Ramos (cell line): ENCODE measurements around the gene AGPAT2.

Source experiments
- in situ Hi-C: fragments of 300-500 bp; cut with MboI; formaldehyde crosslinking; loops from one replicate; pipeline ENCODE4 v1.14.3; 2022; ENCODE audit warnings: low sequenced_read_pairs; ENCODE audit not compliant: unreplicated experiment

Gene AGPAT2

DNA sequence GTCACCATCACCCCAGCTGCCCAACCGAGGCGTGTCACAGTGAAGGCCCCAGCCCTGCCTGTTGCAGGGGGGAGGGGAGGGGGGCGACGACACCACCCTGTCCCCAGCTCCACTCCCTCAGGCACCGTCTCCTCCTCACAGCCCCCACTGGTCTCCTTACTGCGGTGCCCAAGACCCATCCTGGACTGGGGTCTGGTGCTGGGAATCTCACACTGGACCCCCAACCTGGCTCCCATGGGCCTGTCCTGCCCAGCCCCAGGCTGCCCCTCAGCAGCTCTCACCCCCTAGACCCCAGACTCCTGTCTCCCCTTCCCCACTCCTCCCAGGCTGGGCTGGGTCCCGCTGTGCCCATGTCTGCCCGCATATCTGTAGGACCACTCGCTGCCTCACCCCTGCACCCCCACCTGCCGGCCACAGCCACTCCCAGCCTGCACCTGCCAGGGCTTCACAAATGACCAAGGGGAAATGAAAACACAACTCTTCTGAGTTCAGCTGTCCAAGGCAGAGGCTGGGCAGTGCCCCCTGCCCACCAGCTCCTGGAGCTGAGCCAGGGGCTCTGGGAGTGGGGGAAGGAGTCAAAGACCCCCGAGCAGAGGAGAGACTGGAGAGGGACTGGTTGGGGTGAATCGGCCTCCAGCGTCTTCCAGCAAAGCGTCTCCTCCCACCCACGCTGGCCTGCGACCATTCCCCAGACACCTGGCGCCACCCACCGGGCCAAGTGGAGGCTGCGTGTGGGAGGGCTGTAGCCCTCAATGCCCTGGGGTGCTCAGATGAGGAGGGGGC lies 57.2 kb downstream of the AGPAT2 start:
- in situ Hi-C loops = loop anchor here (5.0 kb wide), 1 partner anchor 138 kb away; no protein-coding TSS in a partner anchor

DNA sequence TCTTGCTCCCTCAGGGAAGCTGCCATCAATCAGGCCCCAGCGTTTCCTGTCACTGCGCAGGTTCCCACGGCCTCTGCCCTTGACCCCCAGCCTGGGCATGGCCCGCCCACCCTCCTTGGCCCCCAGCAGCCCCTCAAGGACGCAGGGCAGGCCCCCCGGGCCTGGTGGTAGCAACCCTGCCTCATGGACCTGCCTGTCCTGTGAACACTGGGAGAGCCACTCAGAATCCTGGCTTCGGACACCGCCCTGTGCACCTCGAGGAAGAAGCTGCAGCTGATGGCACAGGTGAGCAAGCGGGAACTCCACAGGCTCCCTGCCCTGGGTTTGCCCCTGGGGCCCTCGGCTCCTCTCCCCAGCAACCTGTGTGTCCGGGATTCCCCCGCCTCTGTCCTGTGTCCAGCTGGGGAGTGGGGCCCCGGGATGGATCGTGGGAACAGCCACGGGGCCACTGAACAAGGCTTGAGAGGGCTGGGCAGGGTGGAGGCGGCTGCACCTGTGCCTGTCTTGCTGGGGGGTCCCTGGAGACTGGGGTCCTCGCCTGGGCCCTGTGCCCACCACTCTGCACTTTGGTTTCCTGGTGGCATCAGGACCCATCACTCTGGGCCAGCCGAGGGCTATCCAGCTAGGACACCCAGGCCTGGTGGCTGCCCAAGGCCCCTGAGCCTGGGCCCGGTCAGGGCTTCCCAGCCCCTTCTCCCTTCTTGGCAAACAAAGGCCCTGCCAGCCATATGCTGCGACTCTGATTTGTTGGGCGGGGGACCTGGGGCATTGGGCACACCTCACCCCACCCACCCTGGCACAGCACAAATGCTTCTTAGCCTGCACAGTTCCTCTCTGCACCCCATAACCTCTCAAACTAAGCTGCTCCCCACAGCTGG lies 58.0 kb downstream of the AGPAT2 start:
- in situ Hi-C loops = loop anchor here (5.0 kb wide), 1 partner anchor 137 kb away; no protein-coding TSS in a partner anchor

DNA sequence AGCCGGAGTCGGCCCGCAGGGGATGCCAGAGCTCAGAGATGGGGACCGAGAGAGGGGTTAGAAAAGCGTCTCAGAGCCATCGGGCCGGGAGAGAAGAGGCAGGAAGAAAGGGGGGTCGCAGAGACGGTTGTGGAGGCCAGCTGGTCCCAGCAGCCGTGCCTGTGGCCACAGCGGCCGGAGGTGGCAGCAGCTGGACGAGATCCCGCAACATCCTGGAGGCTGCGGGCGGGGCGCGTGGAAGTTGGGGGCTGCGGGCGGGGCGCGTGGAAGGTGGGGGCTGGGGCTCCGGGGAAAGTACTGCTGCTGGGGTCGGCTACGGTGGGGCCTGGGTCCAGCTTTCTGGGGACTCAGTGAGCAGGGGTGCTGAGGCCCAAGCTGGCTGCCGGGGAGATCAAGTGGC lies 59.0 kb downstream of the AGPAT2 start:
- in situ Hi-C loops = loop anchor here (5.0 kb wide), 1 partner anchor 136 kb away; no protein-coding TSS in a partner anchor

DNA sequence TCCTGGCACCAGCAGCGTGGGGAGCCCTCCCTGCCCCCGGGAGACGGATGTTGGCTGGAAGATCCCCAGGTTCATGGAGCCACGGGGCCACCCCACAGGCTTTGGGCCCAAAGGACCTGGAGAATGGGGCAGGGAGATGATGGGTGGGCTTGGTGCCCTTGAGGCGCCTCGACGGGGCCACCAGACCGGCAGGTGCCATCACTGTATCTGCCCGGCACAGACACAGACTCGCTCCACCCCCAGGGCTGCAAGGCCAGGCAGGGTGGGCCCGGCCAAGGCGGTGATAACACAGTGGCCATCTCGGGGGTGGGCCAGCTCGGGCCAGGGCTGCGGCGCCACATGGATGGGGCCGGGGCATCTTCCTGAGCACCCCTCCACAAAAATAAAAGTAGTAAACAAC lies 59.6 kb downstream of the AGPAT2 start:
- in situ Hi-C loops = loop anchor here (5.0 kb wide), 1 partner anchor 135 kb away; no protein-coding TSS in a partner anchor

DNA sequence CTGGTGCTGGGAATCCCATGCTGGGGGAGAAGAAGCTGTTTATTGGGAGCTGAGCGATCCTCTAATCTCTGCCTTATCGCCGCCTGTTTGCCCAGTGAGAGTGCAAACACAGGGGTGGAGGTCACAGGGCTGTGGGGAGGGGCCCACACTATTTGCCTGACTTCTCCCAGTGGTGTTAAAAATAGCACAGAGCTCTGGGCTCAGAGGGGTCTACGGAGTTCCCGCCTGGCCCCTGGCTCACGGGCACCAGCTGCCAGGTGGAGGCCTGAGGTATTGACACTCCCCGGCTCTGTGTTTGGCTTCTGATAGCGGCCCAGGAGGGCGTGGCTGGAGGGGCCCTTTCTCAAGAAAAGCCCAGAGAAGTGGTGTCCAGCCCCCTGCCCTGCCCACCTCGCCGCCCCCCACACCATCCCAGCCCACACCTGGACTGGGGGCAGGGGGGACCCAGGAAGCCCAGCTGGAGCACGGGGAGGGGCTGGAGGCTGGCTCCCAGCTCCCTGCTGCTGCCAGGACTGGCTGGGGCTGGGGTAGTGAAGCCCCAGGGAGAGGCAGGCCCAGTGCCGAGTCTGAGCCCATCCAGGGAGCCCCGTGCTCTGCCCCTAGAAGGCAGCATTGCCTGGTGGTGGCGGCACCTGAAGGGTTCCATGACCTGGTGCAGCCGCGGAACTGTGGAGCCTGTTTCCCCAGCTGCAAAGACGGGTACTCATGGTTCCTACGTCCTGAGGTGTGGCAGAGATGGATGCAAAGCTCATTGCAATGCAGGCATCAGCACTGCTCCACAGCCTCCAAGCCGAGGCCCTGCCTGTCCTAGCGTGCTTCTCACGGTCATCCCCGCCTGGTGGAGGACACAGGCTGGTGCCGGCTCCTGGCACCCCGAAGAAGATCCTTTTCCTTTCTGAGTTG lies 60.3 kb downstream of the AGPAT2 start:
- in situ Hi-C loops = loop anchor here (5.0 kb wide), 1 partner anchor 135 kb away; no protein-coding TSS in a partner anchor

DNA sequence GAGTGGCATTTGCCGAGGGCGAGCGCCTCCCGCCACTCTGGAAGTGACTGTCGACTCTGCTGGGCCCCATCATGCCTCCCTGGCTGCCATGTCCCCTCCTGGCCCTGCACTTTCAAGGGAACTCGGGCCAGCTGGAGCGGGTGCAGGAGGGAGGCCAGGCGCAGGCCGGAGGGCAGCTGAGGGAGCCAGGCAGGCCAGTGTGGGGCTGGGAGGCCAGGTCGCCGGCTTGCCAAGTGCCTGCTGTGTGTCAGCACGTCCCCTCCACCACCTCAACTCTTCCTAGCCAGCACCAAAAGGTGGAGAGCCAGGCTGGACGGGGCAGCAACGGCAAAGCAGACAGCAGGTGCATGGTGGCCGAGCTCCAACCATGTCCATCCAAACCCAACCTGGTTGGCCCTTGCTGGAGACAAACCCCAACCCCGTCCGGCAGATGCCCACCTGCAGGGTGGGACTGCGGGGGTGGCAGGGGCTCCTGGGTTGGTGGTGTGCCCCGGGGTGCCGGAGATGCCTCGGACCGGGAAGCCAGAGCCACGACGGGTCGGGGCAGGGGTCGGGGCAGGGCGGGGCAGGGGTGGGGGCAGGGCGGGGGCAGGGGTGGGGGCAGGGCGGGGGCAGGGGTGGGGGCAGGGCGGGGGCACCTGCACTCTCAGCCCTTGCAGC lies 61.1 kb downstream of the AGPAT2 start:
- in situ Hi-C loops = loop anchor here (5.0 kb wide), 1 partner anchor 134 kb away; no protein-coding TSS in a partner anchor

DNA sequence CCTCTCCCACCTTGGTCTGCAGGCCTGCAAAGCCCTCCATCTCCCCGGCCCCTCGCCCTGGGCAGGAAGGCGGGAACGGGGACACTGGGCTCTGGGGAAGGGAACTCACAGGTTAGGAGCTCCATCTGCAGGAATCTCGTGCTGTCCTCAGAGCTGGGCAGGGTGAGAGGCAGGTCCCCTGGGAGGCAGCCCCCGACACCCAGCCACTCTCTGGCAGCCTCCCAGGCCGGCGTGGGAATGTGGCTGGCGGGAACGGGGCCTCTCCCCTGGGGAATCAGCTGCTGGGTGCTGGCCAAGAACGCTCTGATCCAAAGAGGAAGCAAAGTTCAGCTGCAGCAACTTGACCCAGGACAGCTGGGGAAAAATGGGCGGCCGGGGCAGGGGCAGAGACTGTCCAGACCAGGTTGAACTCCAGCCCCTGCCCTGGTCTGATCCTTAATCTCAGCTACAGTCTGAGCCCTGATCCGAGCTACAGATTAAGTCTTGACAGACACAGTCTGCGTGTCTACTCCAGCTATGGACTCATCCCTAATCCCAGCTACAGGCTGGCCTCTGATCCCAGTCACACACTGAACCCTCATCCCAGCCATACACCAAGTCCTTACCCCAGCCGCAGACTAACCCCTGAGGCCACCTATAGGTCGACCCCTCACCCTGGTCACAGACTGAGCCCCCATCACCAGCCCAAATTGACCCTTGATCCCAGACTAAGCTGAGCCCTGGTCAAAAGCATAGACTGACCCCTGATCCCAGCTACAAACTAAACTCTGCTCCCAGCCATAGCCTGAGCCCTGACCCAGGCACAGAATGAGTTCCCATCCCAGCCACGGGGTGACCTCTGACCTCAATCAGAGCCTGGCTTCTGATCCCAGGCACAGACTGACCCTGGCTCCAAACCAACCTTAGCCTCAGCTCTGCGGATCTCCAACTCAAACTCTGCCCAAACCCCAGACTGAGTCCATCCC lies 61.9 kb downstream of the AGPAT2 start:
- in situ Hi-C loops = loop anchor here (5.0 kb wide), 1 partner anchor 133 kb away; no protein-coding TSS in a partner anchor

DNA sequence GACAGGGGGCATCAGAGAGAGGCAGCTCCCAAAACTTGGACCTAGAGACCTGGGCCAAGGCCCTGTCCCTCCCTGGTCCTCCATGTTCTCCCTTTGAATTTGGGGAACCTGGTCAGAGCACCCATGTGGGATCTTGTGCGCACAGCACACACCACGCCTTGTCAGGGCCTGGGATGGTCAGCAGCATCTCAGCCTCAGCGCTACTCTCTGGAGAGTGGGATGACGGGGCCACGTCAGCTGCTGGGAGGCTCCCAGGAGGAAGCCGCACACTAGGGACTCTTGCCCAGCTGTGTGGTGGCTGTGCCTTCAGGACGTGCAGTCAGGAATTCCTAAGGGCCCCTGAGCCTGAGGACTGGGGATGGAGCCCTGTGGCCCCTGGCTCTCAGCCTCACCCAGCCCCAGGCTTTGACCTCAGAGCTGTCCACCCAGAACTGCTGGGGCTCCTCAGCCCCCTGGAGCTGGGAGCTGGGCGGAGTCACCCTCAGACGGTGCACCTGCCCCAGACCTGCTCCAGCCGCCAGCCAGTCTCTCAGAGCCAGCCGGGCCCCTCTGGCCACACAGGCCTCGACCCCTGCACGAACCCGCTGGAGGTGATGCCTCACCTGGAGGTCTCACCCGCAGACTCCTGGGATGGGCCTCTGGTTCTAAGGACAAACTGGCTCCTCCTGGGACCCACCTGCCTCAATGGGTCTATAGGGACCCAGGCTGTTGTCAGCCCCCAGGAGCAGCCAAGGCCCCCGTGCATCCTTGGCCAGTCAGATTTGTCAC lies 62.9 kb downstream of the AGPAT2 start:
- in situ Hi-C loops = no loop called here

DNA sequence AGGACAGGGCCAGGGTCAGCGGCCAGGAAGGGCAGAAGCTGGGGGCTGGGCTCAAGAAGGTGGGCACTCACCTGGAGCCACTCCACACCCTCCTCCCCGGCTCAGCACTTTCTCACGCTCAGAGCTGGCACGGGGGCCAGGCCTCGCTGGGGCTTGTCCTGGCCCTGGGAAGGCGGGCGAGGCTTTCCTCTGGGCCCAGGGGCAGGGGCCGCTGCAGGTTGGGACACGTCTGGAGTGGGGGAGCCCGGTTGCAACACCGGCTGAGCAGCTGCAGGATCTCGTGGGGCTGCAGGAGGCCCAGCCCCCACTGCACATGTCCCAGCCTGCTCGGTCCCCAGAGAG lies 63.4 kb downstream of the AGPAT2 start:
- in situ Hi-C loops = no loop called here
